PC-3 (cell line): ENCODE measurements around the gene ZNF345. TPM values are rescaled to one million over a fixed set of nuclear protein-coding genes. Genes with fewer than 3 reads are reported as not detected.

Experiments
- ATAC-seq: fragments of 200-7000 bp; cut with Tn5 transposase; 2 replicates; pipeline ENCODE4 v1.9.1; 2020; ENCODE audit warnings: mild to moderate bottlenecking, moderate library complexity
- BruUV-seq: library from RNA; stranded (reverse); fragments of 400-500 nt; replicated peaks from 2 replicates; lab custom pipeline; 2021; lab: Mats Ljungman, UMichigan
- CTCF ChIA-PET: fragments of 300-600 bp; sonication (Branson Sonifier 250); formaldehyde crosslinking; loops from one replicate; lab custom pipeline; 2022; ENCODE audit warnings: antibody characterized with exemption; lab: Charles Lee
- POLR2A ChIA-PET: fragments of 300-600 bp; sonication (Branson Sonifier 250); formaldehyde crosslinking; loops from one replicate; lab custom pipeline; 2022; ENCODE audit warnings: antibody characterized with exemption; ENCODE audit not compliant: unreplicated experiment; lab: Charles Lee
- DNase-seq: peaks from one replicate; pipeline ENCODE4 v3.0.0-alpha.2; 2015
- H2AFZ ChIP-seq: fragments of 300-600 bp; sonication (generic); 2 replicates; pipeline ENCODE4 v1.6.0; 2016; ENCODE audit warnings: antibody characterized with exemption, low read length
- H3F3A ChIP-seq: fragments of 300-600 bp; sonication (generic); one replicate; pipeline ENCODE4 v1.6.0; 2017; ENCODE audit warnings: antibody characterized with exemption, low read length, control low read depth, mild to moderate bottlenecking; ENCODE audit not compliant: unreplicated experiment
- H3K27ac ChIP-seq: fragments of 300-600 bp; sonication (generic); 2 replicates; pipeline ENCODE4 v1.5.1; 2016; ENCODE audit warnings: mild to moderate bottlenecking, low read length
- H3K27me3 ChIP-seq: fragments of 300-600 bp; sonication (generic); 2 replicates; pipeline ENCODE4 v1.6.1; 2016; ENCODE audit warnings: low read length, mixed read lengths
- H3K36me3 ChIP-seq: fragments of 300-600 bp; sonication (generic); 2 replicates; pipeline ENCODE4 v1.6.1; 2016; ENCODE audit warnings: low read depth, mixed run types, low read length, mixed read lengths
- H3K4me1 ChIP-seq: fragments of 300-600 bp; sonication (generic); 2 replicates; pipeline ENCODE4 v1.5.1; 2016; ENCODE audit warnings: low read length; ENCODE audit not compliant: insufficient read depth
- H3K4me2 ChIP-seq: fragments of 300-600 bp; sonication (generic); 2 replicates; pipeline ENCODE4 v1.6.0; 2016; ENCODE audit warnings: low read length
- H3K4me3 ChIP-seq: fragments of 300-600 bp; sonication (generic); 2 replicates; pipeline ENCODE4 v1.5.1; 2016; ENCODE audit warnings: mild to moderate bottlenecking, low read length, mixed read lengths
- H3K79me2 ChIP-seq: fragments of 300-600 bp; sonication (generic); 2 replicates; pipeline ENCODE4 v1.6.1; 2017; ENCODE audit warnings: low read length, mixed read lengths
- H3K9ac ChIP-seq: fragments of 300-600 bp; sonication (generic); 2 replicates; pipeline ENCODE4 v1.6.0; 2016; ENCODE audit warnings: mild to moderate bottlenecking, low read length
- H3K9me2 ChIP-seq: fragments of 300-600 bp; sonication (generic); replicated peaks from 2 replicates; pipeline ENCODE4 v1.6.1; 2016; ENCODE audit warnings: mixed run types, low read length, mixed read lengths
- H3K9me3 ChIP-seq: fragments of 300-600 bp; sonication (generic); 2 replicates; pipeline ENCODE4 v1.6.1; 2016; ENCODE audit warnings: low read length, mixed read lengths
- H4K20me1 ChIP-seq: fragments of 300-600 bp; sonication (generic); 2 replicates; pipeline ENCODE4 v1.6.1; 2016; ENCODE audit warnings: low read length, mixed read lengths
- CTCF ChIP-seq: fragments of 300-600 bp; sonication (generic); conservative IDR thresholded peaks from 2 replicates; pipeline ENCODE4 v1.5.1; 2017; ENCODE audit warnings: antibody characterized with exemption, low read depth, mild to moderate bottlenecking, low read length
- EZH2 ChIP-seq: fragments of 300-600 bp; sonication (generic); IDR thresholded peaks from one replicate; pipeline ENCODE4 v1.6.1; 2017; ENCODE audit warnings: antibody characterized with exemption, mild to moderate bottlenecking, low read length; ENCODE audit not compliant: unreplicated experiment
- EZH2phosphoT487 ChIP-seq: fragments of 300-600 bp; sonication (generic); IDR thresholded peaks from 2 replicates; pipeline ENCODE4 v1.6.1; 2018; ENCODE audit warnings: mild to moderate bottlenecking, antibody characterized with exemption, low read length, borderline replicate concordance
- intact Hi-C: fragments of 100-400 bp; cut with micrococcal nuclease; formaldehyde crosslinking; loops from 2 replicates; pipeline ENCODE4 v1.9.0; 2023
- total RNA-seq: library from RNA; depleted of rRNA; stranded (reverse); fragments of >200 nt; gene quantifications from 2 replicates; pipeline ENCODE4 v1.2.3, GENCODE V29; 2014

The ZNF345 gene
- total RNA-seq, 1 experiment from 2014 or later, result 0.66 TPM

GRCh38 chr19:36833430-36833829, 17.2 kb upstream of the ZNF345 start:
- Histone ChIP-seq H3F3A (no peaks in the 10 kb centered on the region), H3K27ac (no peak overlapping the region), H3K9ac (no peak overlapping the region), H4K20me1 (no peaks in the 10 kb centered on the region), H3K9me3 (peaks cover 17% of the 10 kb centered on the region), H3K4me3 (no peak overlapping the region), H3K79me2 (no peaks in the 10 kb centered on the region), H2AFZ (no peak overlapping the region), H3K36me3 (peaks cover 2% of the 10 kb centered on the region; the same call in 1 of the 2 replicates), H3K9me2 (no peaks in the 10 kb centered on the region), H3K4me2 (no peak overlapping the region), H3K27me3 (no peaks in the 10 kb centered on the region), H3K4me1 (no peaks in the 10 kb centered on the region)
- CTCF ChIA-PET, result no interaction called here
- BruUV-seq, result no TSS peak
- intact Hi-C loops, result no loop called here
- ATAC-seq (no peak), DNase-seq (no peak)
- TF ChIP-seq EZH2 (no peak), CTCF (no peak), EZH2phosphoT487 (no peak)
- POLR2A ChIA-PET, result no interaction called here

- H3K9me2 ChIP-seq, result no peaks in the 10 kb centered on the region
- TF ChIP-seq EZH2, result no peak
- no peak for TF ChIP-seq EZH2phosphoT487
- no peak for TF ChIP-seq CTCF
- no peak overlapping the region for H3K9ac ChIP-seq
- H3K27ac ChIP-seq, result no peak overlapping the region
- H3K79me2 ChIP-seq, result no peaks in the 10 kb centered on the region
- 0 out of 2 replicates have a peak, but pooled peaks cover 5% of the 10 kb centered on the region for H3K9me3 ChIP-seq
- H4K20me1 ChIP-seq, result no peaks in the 10 kb centered on the region
- H3K4me3 ChIP-seq, result peak overlapping the region; percentile 60
- H3K4me2 ChIP-seq, result peak overlapping the region; percentile 37; the same call in 1 of the 2 replicates
- H3K27me3 ChIP-seq, result no peaks in the 10 kb centered on the region
- BruUV-seq, result no TSS peak
- ATAC-seq, result no peak
- intact Hi-C loops, result no loop called here
- ChIA-PET CTCF (no interaction called here), POLR2A (no interaction called here)
- H2AFZ ChIP-seq, result peak overlapping the region; percentile 74; the same call in 1 of the 2 replicates
- DNase-seq, result no peak
- no peaks in the 10 kb centered on the region for H3K4me1 ChIP-seq
- H3K36me3 ChIP-seq, result no peaks in the 10 kb centered on the region
- H3F3A ChIP-seq, result no peaks in the 10 kb centered on the region
Measured at GRCh38 chr19:36837176-36837905, 13.3 kb upstream of the ZNF345 start.
